H54 (cell line): Measurements from ENCODE around the gene KYAT1.
"Not testable (repeated sequence)": the region's sequence is repeated elsewhere in the genome, so short reads cannot be mapped to it uniquely, and the experiment has no call there.

Experiments used
- DNase-seq: peaks from one replicate; pipeline ENCODE4 v3.0.0; 2011; ENCODE audit warnings: low spot score, mixed read lengths; ENCODE audit not compliant: insufficient read length
- FAIRE-seq: peaks from 3 replicates; lab custom pipeline; 2011; peaks lifted over from hg19 to GRCh38; lab: Jason Lieb, UNC
- POLR2A ChIP-seq: IDR thresholded peaks from 2 replicates; pipeline ENCODE4 v1.6.1; 2011; ENCODE audit warnings: low read depth, mild to moderate bottlenecking, low read length

The KYAT1 gene

GRCh38 chr9:128818099-128818838, 63.5 kb downstream of the KYAT1 start, which contains the start of gene ENDOG:
Gene ENDOG (plus strand): TSS chr9:128818500. CDS start chr9:128818685, 185 bp downstream.
- TF ChIP-seq POLR2A = peak; percentile 91
- peak; percentile 100 for DNase-seq
- peak; percentile 80 for FAIRE-seq

GRCh38 chr9:128810873-128811272, 70.9 kb downstream of the KYAT1 start:
- no peak for TF ChIP-seq POLR2A
- DNase-seq (no peak), FAIRE-seq (no peak)

- TF ChIP-seq POLR2A = no peak
- FAIRE-seq (no peak), DNase-seq (no peak)
Measured at GRCh38 chr9:128809831-128810230, 71.9 kb downstream of the KYAT1 start.

- no peak for TF ChIP-seq POLR2A
- DNase-seq = no peak
- no peak for FAIRE-seq
Measured at GRCh38 chr9:128809036-128809599, 72.6 kb downstream of the KYAT1 start.

GRCh38 chr9:128808543-128808942, 73.2 kb downstream of the KYAT1 start:
- FAIRE-seq (no peak), DNase-seq (no peak)
- no peak for TF ChIP-seq POLR2A

GRCh38 chr9:128807827-128808226, 73.9 kb downstream of the KYAT1 start:
- DNase-seq (no peak), FAIRE-seq (no peak)
- no peak for TF ChIP-seq POLR2A

- FAIRE-seq = no peak
- no peak for TF ChIP-seq POLR2A
- DNase-seq = no peak
Measured at GRCh38 chr9:128805661-128806060, 76.1 kb downstream of the KYAT1 start.

- FAIRE-seq (no peak), DNase-seq (no peak)
- TF ChIP-seq POLR2A = no peak
Measured at GRCh38 chr9:128802482-128802881, 79.3 kb downstream of the KYAT1 start.

- DNase-seq (no peak), FAIRE-seq (no peak)
- no peak for TF ChIP-seq POLR2A
Measured at GRCh38 chr9:128800061-128800460, 81.7 kb downstream of the KYAT1 start.

GRCh38 chr9:128798896-128799295, 82.9 kb downstream of the KYAT1 start:
- DNase-seq (no peak), FAIRE-seq (no peak)
- no peak for TF ChIP-seq POLR2A

GRCh38 chr9:128794961-128795360, 86.8 kb downstream of the KYAT1 start:
- not testable (repeated sequence) for DNase-seq, FAIRE-seq

GRCh38 chr9:128792978-128793686, 88.6 kb downstream of the KYAT1 start:
- TF ChIP-seq POLR2A = no peak
- no peak for DNase-seq
- no peak for FAIRE-seq

GRCh38 chr9:128792134-128792533, 89.6 kb downstream of the KYAT1 start:
- DNase-seq (no peak), FAIRE-seq (no peak)
- no peak for TF ChIP-seq POLR2A

- DNase-seq = no peak
- TF ChIP-seq POLR2A = no peak
- FAIRE-seq = no peak
Measured at GRCh38 chr9:128790536-128790935, 91.2 kb downstream of the KYAT1 start.
